H9 (cell line): Measurements from ENCODE around the gene TECTB. TPM values are rescaled to one million over a fixed set of nuclear protein-coding genes. Genes with fewer than 3 reads are reported as not detected.

Source experiments
- DNase-seq: peaks from one replicate; pipeline ENCODE4 v3.0.0-alpha.2; 2017
- H2AFZ ChIP-seq: one replicate; pipeline ENCODE4 v1.6.1; 2013; ENCODE audit warnings: mild to moderate bottlenecking, low read length, control low read depth, moderate library complexity
- H2AK5ac ChIP-seq: 2 replicates; pipeline ENCODE4 v1.6.1; 2013; ENCODE audit warnings: low read length, control low read depth, mixed read lengths; ENCODE audit not compliant: insufficient read length
- H2BK120ac ChIP-seq: one replicate; pipeline ENCODE4 v1.6.1; 2013; ENCODE audit warnings: low read depth, mild to moderate bottlenecking, low read length, control low read depth, inconsistent platforms; ENCODE audit not compliant: poor library complexity, severe bottlenecking
- H2BK12ac ChIP-seq: 2 replicates; pipeline ENCODE4 v1.6.1; 2013; ENCODE audit warnings: low read length, control low read depth, mixed read lengths, low read depth; ENCODE audit not compliant: insufficient read length
- H2BK15ac ChIP-seq: 2 replicates; pipeline ENCODE4 v1.6.1; 2013; ENCODE audit warnings: low read depth, low read length, control low read depth
- H2BK20ac ChIP-seq: one replicate; pipeline ENCODE4 v1.6.1; 2013; ENCODE audit warnings: low read depth, mild to moderate bottlenecking, low read length, control low read depth, inconsistent platforms; ENCODE audit not compliant: poor library complexity, severe bottlenecking
- H2BK5ac ChIP-seq: 2 replicates; pipeline ENCODE4 v1.6.1; 2013; ENCODE audit warnings: low read length, control low read depth, mixed read lengths; ENCODE audit not compliant: insufficient read length
- H3K14ac ChIP-seq: 2 replicates; pipeline ENCODE4 v1.6.1; 2013; ENCODE audit warnings: low read length, control low read depth; ENCODE audit not compliant: insufficient read depth
- H3K18ac ChIP-seq: 2 replicates; pipeline ENCODE4 v1.6.1; 2013; ENCODE audit warnings: low read depth, mild to moderate bottlenecking, mixed read lengths, low read length, control low read depth; ENCODE audit not compliant: insufficient read length
- H3K23ac ChIP-seq: 2 replicates; pipeline ENCODE4 v1.6.1; 2013; ENCODE audit warnings: low read length, control low read depth, mixed read lengths, low read depth; ENCODE audit not compliant: insufficient read length
- H3K23me2 ChIP-seq: 2 replicates; pipeline ENCODE4 v1.6.1; 2013; ENCODE audit warnings: low read depth, mild to moderate bottlenecking, mixed read lengths, low read length, control low read depth; ENCODE audit not compliant: insufficient read length, poor library complexity, severe bottlenecking
- H3K27ac ChIP-seq: 2 replicates; pipeline ENCODE4 v1.5.1; 2013; ENCODE audit warnings: low read length, control low read depth, mixed read lengths, low read depth; ENCODE audit not compliant: insufficient read length
- H3K27me3 ChIP-seq: 2 replicates; pipeline ENCODE4 v1.6.1; 2013; ENCODE audit warnings: low read length, control low read depth, inconsistent platforms; ENCODE audit not compliant: insufficient read depth
- H3K4ac ChIP-seq: 2 replicates; pipeline ENCODE4 v1.6.1; 2013; ENCODE audit warnings: low read depth, mild to moderate bottlenecking, control low read depth, inconsistent platforms, low read length, moderate library complexity
- H3K4me1 ChIP-seq: 2 replicates; pipeline ENCODE4 v1.6.1; 2013; ENCODE audit warnings: low read length, control low read depth, inconsistent platforms; ENCODE audit not compliant: insufficient read depth
- H3K4me2 ChIP-seq: 2 replicates; pipeline ENCODE4 v1.6.1; 2013; ENCODE audit warnings: low read length, control low read depth, mixed read lengths; ENCODE audit not compliant: insufficient read length, insufficient read depth
- H3K56ac ChIP-seq: 2 replicates; pipeline ENCODE4 v1.6.1; 2013; ENCODE audit warnings: low read depth, mild to moderate bottlenecking, mixed read lengths, low read length, control low read depth; ENCODE audit not compliant: insufficient read length
- H3K79me1 ChIP-seq: 2 replicates; pipeline ENCODE4 v1.6.1; 2013; ENCODE audit warnings: low read depth, mild to moderate bottlenecking, moderate library complexity, low read length, control low read depth, inconsistent platforms; ENCODE audit not compliant: insufficient read depth, poor library complexity, severe bottlenecking
- H3K79me2 ChIP-seq: 2 replicates; pipeline ENCODE4 v1.6.1; 2013; ENCODE audit warnings: low read length, control low read depth, inconsistent platforms; ENCODE audit not compliant: insufficient read depth
- H3K9ac ChIP-seq: 2 replicates; pipeline ENCODE4 v1.6.1; 2013; ENCODE audit warnings: low read length, control low read depth, mixed read lengths; ENCODE audit not compliant: insufficient read length; ENCODE audit errors: extremely low read depth
- H3K9me3 ChIP-seq: one replicate; pipeline ENCODE4 v1.6.1; 2013; ENCODE audit warnings: low read depth, low read length, inconsistent platforms; ENCODE audit not compliant: control insufficient read depth
- H3T11ph ChIP-seq: one replicate; pipeline ENCODE4 v1.6.1; 2013; ENCODE audit warnings: mild to moderate bottlenecking, low read length, control low read depth, inconsistent platforms
- H4K20me1 ChIP-seq: one replicate; pipeline ENCODE4 v1.6.1; 2013; ENCODE audit not compliant: control insufficient read depth, insufficient read length, insufficient read depth
- H4K5ac ChIP-seq: 2 replicates; pipeline ENCODE4 v1.6.1; 2013; ENCODE audit warnings: low read depth, mild to moderate bottlenecking, mixed read lengths, low read length, control low read depth; ENCODE audit not compliant: insufficient read length
- H4K8ac ChIP-seq: replicated peaks from 2 replicates; pipeline ENCODE4 v1.6.1; 2013; ENCODE audit warnings: low read length, control low read depth, mixed read lengths, low read depth; ENCODE audit not compliant: insufficient read length
- H4K91ac ChIP-seq: 2 replicates; pipeline ENCODE4 v1.6.1; 2013; ENCODE audit warnings: low read depth, mild to moderate bottlenecking, moderate library complexity, mixed read lengths, low read length, control low read depth; ENCODE audit not compliant: insufficient read length
- H3K27ac Mint-ChIP-seq, 3 experiments: 2 replicates in 2 of 3; 3 replicates in 1 of 3; pipeline ENCODE4 v1.8.0; 2020 to 2021; ENCODE audit warnings: mixed read lengths in 3 of 3, mild to moderate bottlenecking in 1 of 3, moderate library complexity in 1 of 3
- H3K27me3 Mint-ChIP-seq: 2 replicates; pipeline ENCODE4 v1.8.0; 2021; ENCODE audit warnings: low read depth, mild to moderate bottlenecking, moderate library complexity, mixed read lengths
- H3K36me3 Mint-ChIP-seq, 3 experiments: 2 replicates in 2 of 3; 3 replicates in 1 of 3; pipeline ENCODE4 v1.8.0; 2020 to 2021; ENCODE audit warnings: low read depth in 3 of 3, mixed read lengths in 3 of 3; ENCODE audit not compliant: insufficient read depth in 1 of 3
- H3K4me1 Mint-ChIP-seq, 2 experiments: 2 replicates each; pipeline ENCODE4 v1.8.0; 2020; ENCODE audit warnings: mixed read lengths in 2 of 2
- H3K4me3 Mint-ChIP-seq, 2 experiments: 2 replicates in 1 of 2; 3 replicates in 1 of 2; pipeline ENCODE4 v1.8.0; 2020 to 2021; ENCODE audit warnings: mild to moderate bottlenecking in 2 of 2, mixed read lengths in 2 of 2, moderate library complexity in 1 of 2
- H3K9me3 Mint-ChIP-seq, 2 experiments: 2 replicates in 1 of 2; 3 replicates in 1 of 2; pipeline ENCODE4 v1.8.0; 2020; ENCODE audit warnings: mild to moderate bottlenecking in 2 of 2, mixed read lengths in 2 of 2, moderate library complexity in 1 of 2
- CTCF ChIP-seq: fragments of 200-600 bp; sonication (generic); conservative IDR thresholded peaks from 3 replicates; pipeline ENCODE4 v1.8.0; 2021; ENCODE audit warnings: antibody characterized with exemption, mild to moderate bottlenecking
- WGBS: extraction: QIAGEN DNeasy Blood & Tissue Kit; methylation state at CpG from one replicate; pipeline ENCODE4 v1.1.7; 2013; ENCODE audit warnings: missing lambda C conversion rate, low lambda C conversion rate, mixed read lengths; ENCODE audit not compliant: insufficient read length; ENCODE audit errors: extremely low coverage; 5-methylcytosine and 5-hydroxymethylcytosine counted together
- total RNA-seq: library from RNA; stranded (reverse); gene quantifications from 2 replicates; pipeline ENCODE4 v1.2.1, GENCODE V29; 2021

The TECTB gene
- total RNA-seq, 1 experiment from 2014 or later, result not detected

- no peak for DNase-seq
- no peak overlapping the region for H3T11ph ChIP-seq
- no peak overlapping the region for H2BK5ac ChIP-seq
- H3K4me1 ChIP-seq, result no peaks in the 10 kb centered on the region
- no peak overlapping the region for H3K9ac ChIP-seq
- no peak overlapping the region for H2BK120ac ChIP-seq
- H3K23ac ChIP-seq, result no peak overlapping the region
- no peak overlapping the region for H3K14ac ChIP-seq
- H4K91ac ChIP-seq, result no peak overlapping the region
- no peaks in the 10 kb centered on the region for H3K79me1 ChIP-seq
- H3K4ac ChIP-seq, result no peak overlapping the region
- H2AK5ac ChIP-seq, result no peak overlapping the region
- H3K27me3 Mint-ChIP-seq, result peaks cover 6% of the 10 kb centered on the region
- H3K4me1 Mint-ChIP-seq, result no peaks in the 10 kb centered on the region
- H3K4me2 ChIP-seq, result no peak overlapping the region
- no peak overlapping the region for H3K18ac ChIP-seq
- H3K36me3 Mint-ChIP-seq, result no peaks in the 10 kb centered on the region
- H4K20me1 ChIP-seq, result no peaks in the 10 kb centered on the region
- H4K8ac ChIP-seq, result no peak overlapping the region
- no peaks in the 10 kb centered on the region for H3K23me2 ChIP-seq
- WGBS, result no CpG with 5 or more reads among the region's 6 CpGs
- no peak overlapping the region for H3K56ac ChIP-seq
- H4K5ac ChIP-seq, result no peak overlapping the region
- no peak overlapping the region for H3K27ac Mint-ChIP-seq
- no peaks in the 10 kb centered on the region for H3K9me3 ChIP-seq
- no peaks in the 10 kb centered on the region for H3K27me3 ChIP-seq
- no peak overlapping the region for H2BK20ac ChIP-seq
- no peaks in the 10 kb centered on the region for H3K79me2 ChIP-seq
- no peak overlapping the region for H2BK15ac ChIP-seq
- H2AFZ ChIP-seq, result no peak overlapping the region
- H3K27ac ChIP-seq, result no peak overlapping the region
- H2BK12ac ChIP-seq, result no peak overlapping the region
- no peak for TF ChIP-seq CTCF
- no peak overlapping the region for H3K4me3 Mint-ChIP-seq
- H3K9me3 Mint-ChIP-seq, result peaks cover 4 to 9% of the 10 kb centered on the region in 2 experiments; a peak in 4 of 5 replicates
Measured at GRCh38 chr10:112243713-112244112, 39.5 kb upstream of the TECTB start.
